Testis (tissue), 2 donors: ENCODE data around the gene ASB5.

Source experiments
- CTCF ChIP-seq, 3 experiments: fragments of 450-650 bp in 2 of 3; fragments of 200-600 bp in 1 of 3; sonication (generic) in 1 of 3; IDR thresholded peaks; one replicate each; pipeline ENCODE4 v1.5.1; 2016 to 2019; ENCODE audit warnings: antibody characterized with exemption in 3 of 3, mild to moderate bottlenecking in 2 of 3, moderate library complexity in 1 of 3
- POLR2A ChIP-seq: fragments of 450-650 bp; IDR thresholded peaks from one replicate; pipeline ENCODE4 v1.6.1; 2017; ENCODE audit warnings: antibody characterized with exemption, mild to moderate bottlenecking, moderate library complexity

GRCh38 chr4:176198316-176198903, 70.6 kb downstream of the ASB5 start:
- TF ChIP-seq CTCF (IDR thresholded peaks at IDR 0.05) (no peak), POLR2A (no peak)
